COR-L47 (cell line): ENCODE results near the gene LRP1B.
"Not testable (repeated sequence)": the region's sequence is repeated elsewhere in the genome, so short reads cannot be mapped to it uniquely, and the experiment has no call there.

Experiments used
- DNase-seq: peaks from one replicate; lab custom pipeline; 2025; lab: John Stamatoyannopoulos, UW

LRP1B gene

DNA sequence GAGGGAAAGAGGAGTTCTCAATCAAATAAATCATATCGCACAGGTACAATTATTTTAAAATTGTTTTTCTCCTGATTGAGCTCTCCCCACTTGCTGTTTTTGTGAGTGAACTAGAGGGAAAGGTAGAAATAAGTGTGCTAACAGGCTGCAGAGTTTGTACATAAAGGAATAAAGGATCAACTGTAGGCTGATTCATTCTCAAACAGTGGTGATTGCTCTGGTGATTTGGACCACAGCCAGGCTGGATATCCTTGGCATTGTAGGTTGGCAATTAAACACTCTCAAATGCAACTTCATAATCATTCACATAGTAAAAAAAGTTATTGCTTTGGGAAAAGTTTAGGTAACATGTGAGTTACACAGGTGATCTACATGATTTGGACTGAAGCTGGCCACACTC lies 29.8 kb downstream of the LRP1B start:
- peak; percentile 60 for DNase-seq

DNA sequence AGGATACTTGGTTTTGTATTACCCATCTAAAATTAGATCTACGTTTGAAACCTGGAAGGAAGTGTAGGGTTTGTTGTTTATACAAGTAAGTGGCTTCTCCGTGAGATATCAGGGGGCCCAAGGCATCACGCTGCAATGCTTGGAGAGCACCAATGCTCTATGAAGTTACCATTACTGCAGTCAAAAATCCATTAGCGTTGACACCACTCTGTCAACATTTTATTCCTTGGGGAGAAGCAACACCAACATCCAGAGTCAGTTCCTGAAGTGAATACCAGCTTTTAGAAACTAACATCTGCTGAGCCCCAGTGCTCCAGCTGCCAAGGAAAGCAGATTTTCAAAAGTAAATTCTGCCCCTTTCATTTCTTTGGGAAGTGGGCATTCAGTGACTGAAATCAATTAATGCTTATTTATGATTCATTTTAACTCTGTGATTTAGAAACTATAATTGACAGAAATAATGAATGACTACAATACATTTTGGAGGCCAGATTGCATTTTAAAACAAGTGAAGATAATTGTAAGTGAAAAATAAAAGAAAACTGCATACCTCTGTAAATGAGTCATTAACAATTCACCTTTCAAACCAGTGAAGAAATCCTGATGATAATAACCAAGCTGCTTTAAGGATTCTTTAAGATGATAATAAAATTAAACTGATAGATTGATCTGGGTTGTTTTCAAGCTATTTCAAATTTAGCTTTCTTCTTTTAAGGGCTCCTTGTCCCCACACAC lies 30.5 kb downstream of the LRP1B start:
- DNase-seq, result no peak

DNA sequence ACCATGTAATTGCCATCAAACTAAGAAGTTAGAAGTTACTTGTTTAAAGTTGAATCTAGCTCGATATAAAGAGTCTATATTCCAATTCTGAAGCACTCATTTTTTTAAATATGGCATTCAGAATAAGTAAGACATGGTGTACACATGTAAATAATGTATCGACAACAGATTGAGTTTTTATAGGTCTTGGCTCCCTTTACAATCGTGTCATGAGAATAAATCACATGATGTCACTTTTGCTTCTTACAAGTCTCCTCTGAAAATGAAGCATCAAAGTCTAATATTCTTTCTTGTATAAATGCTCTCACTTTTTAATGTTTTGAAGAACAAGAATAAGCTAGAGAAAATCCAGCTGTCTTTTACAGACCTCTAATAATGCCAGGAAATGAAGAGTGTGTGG lies 33.1 kb downstream of the LRP1B start:
- DNase-seq, result no peak

DNA sequence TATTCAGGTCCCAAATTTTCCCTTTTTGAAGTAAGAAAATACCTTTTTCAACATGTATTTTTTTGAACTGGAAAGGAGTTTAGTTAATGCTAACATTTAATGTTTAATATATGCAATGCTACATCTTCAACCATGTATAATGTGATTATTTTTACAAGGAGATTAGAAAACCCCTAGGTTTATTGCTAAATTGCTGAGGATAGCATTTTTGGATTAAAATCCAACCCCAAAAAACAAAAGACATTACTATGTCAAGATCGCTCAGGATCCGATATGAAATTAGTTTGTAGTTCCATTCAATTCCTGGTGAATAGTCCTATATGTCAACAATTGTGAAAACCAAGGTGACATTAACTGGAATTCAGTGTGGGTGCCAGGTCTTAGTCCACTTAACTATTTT lies 35.2 kb downstream of the LRP1B start:
- no peak for DNase-seq

DNA sequence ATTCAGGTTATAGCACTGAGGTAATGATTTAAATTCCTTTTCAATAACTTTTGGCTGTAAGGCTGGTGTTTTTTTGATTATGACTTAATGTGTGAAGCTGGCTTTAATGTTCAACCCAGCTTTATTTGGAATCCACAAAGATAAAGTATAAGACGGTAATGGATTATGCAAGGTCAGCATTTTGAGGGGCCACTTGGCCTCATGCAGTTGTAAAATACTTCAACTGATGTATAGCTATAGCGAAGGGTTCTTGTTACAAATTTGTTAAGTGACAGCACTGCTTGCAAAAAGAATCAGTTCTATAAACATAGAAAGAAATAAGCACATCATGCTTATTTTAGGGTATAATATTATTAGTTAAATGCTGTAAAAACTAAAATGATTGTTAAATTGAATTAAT lies 36.6 kb downstream of the LRP1B start:
- no peak for DNase-seq

DNA sequence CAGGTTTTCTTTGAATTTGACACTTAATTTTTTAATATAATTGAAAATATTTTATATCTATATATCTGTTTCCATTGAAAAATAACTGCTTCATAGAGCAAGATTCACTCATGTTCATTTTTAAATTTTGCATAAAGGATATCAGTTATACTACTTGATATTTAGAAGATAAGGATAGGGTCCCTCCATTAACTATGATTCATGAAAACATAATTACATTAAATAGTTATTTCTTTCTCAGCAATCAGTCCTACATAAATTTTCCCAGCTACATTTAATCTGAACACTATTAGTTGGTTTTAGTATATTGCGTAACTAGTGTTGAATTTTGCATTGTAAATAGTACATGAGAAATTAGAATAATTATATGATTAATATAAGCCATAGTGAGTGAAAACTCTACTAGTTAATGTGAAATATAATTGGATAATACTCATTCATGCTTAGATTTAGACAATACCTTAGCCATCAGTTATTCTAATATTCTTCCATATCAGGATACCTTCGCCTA lies 42.7 kb downstream of the LRP1B start:
- DNase-seq, result no peak

DNA sequence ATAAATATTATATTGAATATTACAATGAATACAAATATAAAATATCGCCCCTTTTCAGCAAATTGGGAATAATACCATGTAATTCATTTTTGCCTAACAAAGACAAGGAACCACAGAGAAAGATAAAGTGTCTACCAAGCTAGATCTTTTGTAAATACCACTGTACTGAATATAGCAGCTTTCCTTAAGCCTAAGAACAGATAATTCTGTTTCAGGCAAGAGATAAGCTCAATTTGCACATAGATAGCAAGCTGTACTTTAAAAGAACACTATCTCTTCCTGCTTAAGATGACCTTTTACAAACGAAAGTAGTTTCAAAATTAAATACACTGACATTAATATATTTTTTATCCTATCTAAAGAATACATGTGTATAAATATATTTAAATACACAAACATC lies 43.2 kb downstream of the LRP1B start:
- not testable (repeated sequence) for DNase-seq

DNA sequence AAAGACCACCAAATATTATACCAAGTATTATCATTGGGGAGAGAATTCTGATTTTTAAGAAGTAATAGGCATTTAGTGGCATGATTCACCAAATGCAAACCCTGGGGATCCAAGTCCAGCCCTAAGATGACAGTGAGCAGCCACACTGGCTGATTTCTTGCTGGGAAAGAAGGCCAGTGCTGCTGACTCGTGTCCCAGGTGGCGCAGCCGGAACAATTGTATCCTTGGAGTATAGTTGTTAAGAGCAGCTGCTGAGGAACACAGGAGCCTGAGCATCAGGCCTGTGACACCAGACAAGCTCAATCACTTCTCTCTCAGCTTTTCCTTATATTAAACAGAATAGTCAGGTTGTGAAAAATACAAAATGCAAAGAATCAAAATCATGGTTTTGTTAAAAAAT lies 48.4 kb downstream of the LRP1B start:
- no peak for DNase-seq

DNA sequence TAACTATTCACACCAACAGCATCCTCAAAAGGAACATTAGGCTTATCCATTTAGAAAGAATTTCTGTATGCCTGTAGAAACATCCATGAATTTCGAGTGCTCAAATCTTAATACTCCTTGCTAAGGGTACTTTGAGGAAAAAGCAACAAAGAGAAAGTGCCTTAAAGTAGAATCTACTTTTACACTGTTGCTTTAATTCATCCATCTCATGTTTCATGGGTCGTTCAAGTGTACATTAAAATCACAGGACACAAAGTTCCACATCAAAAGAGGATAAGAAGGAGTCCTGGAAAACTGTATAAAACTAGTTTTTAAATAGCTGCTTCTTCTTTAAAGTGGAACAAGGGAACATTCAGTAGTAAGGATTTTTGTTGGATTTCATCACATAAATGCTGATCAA lies 54.5 kb downstream of the LRP1B start:
- no peak for DNase-seq

DNA sequence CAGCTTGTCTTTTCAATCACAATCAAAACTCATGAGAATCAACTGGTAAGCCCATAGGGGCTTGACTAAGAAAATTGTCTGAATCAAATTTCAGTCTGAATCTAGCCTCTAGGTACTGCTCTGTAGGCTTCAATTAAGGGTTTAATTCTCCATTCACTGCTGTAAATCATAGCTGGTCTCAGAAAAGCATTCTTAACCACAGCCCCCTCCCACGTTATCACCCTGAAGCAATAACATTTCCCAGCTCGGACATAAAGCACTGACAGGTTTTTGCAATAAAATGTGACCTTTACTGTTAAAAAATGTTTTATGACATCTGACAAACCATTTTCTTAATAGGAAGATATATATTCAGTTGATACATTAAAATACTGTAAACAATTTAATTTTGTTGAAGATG lies 55.0 kb downstream of the LRP1B start:
- no peak for DNase-seq

DNA sequence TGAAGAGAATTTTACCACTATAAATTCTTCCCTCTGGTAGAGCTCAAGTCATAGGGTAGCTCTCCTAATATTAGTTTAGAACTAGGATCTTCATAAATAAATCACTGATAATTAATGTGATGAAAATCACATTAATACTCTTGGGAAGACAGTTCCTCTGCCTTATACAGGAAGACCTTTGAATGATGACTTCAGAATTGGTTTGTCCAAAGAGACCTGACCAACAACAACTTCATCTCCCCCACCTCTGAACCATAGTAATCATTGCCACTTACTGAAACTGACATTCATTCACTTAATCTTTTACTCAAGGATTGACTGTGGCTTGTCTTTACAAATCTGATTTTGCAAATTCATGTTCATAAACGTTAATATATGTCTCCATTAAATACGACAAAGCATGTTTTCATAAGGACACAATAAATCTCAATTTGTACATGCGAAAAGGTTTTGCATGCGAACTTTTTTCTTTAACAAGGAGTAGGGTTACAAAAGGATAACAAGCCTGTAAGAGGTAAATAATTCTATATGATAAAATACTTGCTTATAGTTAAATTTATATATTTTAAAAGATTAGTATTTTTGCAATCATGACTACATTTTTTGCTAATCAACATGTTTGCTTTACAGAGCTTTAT lies 61.4 kb downstream of the LRP1B start:
- DNase-seq, result no peak

DNA sequence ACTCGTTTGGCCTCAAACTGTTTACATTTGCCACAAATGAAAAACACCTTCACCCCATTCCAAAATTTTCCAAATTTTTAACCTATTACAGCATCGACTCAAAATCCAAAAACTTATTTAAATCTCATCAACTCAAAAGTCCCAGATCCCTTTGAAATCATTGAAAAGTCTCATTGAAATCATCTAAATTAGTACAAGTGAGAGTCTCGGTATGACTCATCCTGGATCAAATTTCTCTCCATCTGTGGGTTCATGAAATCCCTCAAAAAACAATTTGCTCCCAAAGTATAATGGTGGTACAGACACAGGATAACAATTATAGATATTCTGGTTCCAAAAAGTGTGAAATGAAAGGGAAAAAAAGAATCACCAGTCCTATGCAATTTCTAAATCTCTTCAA lies 65.1 kb downstream of the LRP1B start:
- no peak for DNase-seq

DNA sequence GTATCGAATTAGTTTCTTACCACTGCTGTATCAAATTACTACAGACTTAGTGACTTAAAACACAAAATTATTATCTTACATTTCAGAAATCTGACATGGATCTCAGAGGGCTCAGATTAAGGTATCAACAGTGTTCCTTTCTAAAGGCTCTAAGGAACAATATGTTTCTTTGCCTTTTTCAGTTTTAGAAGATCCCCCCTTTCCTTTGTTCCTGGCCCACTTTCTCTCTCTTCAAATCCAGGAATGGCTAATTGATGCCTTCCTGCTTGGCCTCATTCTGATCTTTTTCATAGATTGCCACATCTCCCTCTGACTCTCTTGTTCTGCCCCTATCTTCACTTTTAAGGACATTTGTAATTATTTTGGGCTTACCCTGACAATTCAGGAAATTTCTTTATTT lies 65.7 kb downstream of the LRP1B start:
- no peak for DNase-seq

DNA sequence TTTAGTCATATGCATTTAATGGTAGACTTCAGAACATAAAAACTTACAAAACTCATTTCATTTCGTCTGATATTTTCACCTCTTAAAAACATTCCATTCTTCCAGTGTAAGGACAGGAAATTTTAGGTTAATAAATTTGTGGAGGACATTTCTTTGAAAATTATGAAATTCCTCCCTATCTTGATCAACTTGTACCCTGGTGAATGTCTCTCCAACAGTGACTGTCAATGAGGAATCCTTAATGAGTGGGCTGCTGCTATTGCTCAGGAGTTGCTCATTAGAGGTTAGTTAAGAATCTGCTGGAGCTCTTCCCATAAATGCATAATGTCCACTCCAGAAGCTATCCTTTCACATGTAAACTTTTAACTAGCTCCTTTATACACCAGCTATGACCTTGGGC lies 69.1 kb downstream of the LRP1B start:
- DNase-seq, result no peak

DNA sequence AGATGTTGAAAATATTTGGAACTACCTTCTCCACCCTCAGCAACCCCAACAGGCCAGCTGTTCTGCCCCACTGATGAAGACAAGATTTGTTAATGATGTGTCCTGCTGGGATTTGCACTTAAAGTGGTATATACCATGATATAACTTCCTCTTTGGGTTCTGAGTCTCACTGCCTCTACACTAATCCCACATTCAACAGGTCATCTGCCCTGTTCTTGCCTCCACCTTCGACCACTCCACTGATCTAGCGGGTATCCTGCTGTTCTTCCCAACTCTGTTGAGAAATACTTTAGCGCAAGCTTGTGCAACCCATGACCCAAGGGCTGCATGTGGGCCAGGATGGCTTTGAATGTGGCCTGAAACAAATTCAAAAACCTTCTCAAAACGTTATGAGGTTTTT lies 72.7 kb downstream of the LRP1B start:
- no peak for DNase-seq

DNA sequence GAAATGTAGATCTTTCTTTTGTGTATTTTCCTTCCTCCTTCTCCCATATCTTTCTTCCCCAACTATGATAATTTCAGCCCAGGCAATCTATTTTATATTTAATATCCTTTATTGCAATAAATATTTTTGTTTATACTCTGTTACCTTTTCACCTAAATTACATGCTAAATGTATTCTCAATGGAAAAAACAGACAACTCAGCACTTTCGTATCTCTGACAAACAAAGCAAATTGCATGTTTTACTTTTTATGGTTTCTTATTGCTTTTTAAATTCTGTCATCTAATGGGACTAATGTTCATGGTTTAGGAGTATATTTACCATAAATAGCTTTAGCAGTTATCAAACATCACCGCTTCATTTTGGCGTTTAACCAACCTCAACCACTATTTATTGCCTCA lies 74.0 kb downstream of the LRP1B start:
- DNase-seq, result no peak

DNA sequence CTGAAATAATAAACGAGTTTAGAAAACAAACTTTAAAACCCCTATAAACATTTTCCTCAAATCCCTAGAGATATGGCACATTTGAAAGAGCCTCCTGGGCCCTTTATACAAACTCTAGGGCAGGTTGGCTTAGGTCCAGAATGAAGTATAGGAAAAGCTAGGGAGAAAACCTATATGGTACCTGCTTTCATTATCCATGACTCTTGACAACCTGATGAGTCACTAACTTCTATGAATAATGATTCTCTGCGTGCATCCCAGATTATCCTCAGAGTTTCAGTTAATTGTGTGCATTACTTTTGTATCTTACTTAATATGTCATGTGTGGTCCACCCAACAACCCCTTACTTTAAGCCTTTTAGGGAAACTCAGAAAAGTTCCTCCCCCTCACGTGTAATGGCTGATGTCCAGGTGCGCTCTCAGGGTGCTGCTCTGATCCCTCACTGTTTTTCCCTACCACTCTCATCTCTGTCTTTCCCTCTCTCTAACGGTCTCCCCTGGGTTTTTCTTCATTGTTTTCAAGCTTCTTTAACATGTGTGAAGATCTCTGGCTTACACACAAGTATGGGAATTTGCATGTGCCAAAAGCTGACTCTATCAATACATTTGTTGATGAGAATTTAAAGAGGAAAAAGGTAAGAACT lies 78.5 kb downstream of the LRP1B start:
- DNase-seq, result no peak

DNA sequence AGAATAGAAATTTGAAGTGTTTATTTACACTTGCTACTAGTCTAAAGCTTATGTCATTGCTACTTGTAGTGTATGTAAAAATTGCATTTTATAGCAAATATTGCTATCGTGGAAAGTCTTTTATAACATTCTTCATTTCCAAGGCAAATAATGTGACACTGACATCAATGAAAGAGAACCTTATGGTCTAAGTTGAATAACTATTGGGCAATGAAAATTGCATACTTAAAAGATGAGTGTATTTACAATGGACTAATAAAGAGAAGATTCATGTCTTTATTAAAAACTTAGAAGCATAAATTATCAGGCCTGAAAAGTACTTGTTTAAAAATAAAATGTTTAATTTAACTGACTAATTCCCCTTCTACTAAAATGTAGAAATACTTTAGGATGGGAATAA lies 82.2 kb downstream of the LRP1B start:
- DNase-seq, result no peak

DNA sequence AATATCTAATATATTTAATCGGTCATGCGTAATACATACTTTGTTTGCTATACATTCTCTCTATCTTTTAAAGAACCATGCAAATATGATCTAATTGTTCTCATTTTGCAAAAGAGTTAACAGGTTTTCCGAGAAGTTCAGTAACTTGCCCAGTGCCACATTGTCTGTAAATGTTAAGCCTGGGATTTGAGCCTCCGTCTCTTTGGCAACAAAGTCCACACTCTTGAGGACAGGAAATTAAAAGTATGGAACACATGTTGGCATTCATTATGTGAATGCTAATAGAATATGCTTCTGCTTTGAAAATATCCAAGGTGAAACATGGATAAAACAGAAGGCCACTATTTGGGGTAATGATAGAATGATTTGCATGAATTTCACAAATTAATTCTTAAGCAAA lies 85.2 kb downstream of the LRP1B start:
- DNase-seq, result no peak

DNA sequence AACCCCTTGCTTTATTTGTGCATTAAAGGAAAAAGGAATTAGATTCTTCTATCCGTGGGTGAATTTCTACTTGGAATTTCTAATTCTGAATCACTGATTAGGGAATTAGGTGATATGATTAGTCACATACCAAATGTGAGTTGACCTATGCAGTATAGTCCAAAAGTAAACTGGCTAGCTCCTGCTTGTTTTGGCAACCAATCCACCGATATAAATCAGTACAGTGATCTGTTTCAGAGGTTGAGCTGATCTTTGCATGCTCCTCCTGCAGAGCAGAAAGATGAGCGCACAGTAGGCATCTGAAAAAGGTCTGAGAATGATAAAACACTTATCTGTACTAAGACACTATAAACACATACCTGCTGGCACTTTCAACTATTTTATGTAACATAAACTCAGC lies 86.6 kb downstream of the LRP1B start:
- DNase-seq, result no peak

DNA sequence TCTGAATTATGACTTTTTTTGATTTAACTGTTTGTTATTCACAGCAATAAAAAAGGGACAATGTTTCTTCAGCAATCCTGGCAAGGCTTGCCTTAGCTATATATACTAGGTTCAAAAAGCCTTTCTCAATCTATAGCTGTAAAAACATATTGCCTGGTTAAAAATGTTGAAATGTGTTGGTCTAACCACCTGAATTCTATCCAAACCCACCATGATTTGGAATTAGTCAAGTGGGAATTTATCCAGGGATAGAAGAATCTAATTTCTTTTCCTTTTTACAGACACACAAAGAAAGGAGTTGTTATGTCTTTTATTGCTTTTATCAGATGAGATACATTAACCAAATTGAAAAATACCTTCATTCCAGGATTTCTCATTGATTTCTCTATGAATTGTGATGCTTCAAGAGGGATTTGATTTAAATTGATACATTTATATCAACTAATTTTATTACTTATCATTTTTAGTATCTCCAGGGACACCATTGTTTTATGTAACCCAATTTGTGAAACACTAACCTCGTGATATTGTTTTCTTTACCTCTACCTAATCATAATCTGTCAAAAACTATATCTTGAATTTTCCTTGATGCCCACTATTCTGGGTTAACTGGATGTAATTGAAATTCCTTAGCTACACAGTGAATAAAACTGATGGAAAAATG lies 88.1 kb downstream of the LRP1B start:
- DNase-seq, result no peak

DNA sequence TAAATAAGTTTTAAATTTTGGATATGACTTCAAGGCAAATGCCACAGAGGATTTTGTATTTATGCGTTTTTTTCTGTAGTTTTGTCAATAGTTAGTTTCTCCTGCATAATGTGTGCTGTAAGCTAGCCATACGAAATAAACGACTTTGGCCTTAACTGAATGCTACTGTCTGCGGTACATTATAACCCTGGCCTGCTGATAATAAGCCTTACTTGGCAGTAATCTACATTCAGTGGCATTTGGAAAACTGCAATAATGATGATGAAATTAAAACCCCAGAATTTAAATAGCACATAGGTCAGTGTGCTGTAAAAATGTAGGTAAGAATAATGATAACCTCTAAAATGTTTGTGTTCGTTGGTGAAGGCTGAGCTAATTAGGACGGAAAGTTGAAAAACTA lies 88.8 kb downstream of the LRP1B start:
- DNase-seq, result no peak

DNA sequence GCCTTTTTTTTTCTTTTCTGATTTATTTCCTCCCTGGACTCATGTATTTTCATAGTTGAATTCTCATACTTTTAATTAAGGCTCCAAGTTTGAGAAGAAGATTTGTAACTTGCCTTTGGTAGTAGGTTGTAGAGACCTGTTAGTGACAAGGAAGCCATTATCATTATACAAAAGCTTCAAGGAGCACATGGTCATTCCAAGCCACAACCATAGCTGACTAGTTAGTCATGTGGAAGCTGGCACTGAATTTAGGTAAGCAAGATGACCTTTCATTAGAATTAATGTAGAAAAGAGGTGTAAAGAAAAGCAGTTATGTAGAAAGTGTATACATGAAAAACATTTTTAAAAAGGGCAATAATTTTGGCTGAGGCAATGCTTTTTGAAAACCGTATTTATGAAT lies 89.7 kb downstream of the LRP1B start:
- no peak for DNase-seq
